ENCODE results near the gene BCAS3.

DNA sequence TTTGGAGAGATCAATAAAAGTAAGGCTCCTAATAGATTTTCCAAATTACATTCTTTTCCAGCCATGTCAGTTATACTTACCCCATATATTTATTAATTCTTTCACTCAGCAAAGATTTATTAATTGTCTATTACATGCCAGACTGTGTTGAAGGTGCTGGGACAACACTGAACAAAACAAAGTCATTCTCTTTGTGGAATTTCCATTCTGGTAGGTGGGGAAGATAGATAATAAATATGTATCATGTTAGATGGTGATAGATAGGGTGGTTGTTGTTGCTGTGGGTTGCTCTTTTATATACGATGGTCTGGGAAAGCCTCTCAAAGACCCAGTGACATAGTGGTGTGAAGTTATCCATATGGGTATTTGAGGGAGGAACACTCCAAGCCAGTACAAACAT, 39.1 kb downstream of the BCAS3 start:
- TF ChIP-seq, protein P1, sequence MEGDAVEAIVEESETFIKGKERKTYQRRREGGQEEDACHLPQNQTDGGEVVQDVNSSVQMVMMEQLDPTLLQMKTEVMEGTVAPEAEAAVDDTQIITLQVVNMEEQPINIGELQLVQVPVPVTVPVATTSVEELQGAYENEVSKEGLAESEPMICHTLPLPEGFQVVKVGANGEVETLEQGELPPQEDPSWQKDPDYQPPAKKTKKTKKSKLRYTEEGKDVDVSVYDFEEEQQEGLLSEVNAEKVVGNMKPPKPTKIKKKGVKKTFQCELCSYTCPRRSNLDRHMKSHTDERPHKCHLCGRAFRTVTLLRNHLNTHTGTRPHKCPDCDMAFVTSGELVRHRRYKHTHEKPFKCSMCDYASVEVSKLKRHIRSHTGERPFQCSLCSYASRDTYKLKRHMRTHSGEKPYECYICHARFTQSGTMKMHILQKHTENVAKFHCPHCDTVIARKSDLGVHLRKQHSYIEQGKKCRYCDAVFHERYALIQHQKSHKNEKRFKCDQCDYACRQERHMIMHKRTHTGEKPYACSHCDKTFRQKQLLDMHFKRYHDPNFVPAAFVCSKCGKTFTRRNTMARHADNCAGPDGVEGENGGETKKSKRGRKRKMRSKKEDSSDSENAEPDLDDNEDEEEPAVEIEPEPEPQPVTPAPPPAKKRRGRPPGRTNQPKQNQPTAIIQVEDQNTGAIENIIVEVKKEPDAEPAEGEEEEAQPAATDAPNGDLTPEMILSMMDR (IDR thresholded peaks at IDR 0.05), result no peak
- no peak for TF ChIP-seq POLR2AphosphoS5 (IDR thresholded peaks at IDR 0.05)
